RWPE2 (cell line): ENCODE results near the gene DPYSL4.

ENCODE experiments used
- ATAC-seq: fragments of 200-7000 bp; cut with Tn5 transposase; 3 replicates; pipeline ENCODE4 v1.9.1; 2021; ENCODE audit warnings: low read depth
- DNase-seq: peaks from one replicate; pipeline ENCODE4 v3.0.0-alpha.2; 2020; ENCODE audit warnings: low spot score
- H3K27ac ChIP-seq: fragments of 450-650 bp; 2 replicates; pipeline ENCODE4 v1.5.1; 2017; ENCODE audit warnings: mild to moderate bottlenecking; ENCODE audit not compliant: poor library complexity, severe bottlenecking
- H3K27me3 ChIP-seq: fragments of 250-450 bp; sonication (Bioruptor Pico); 2 replicates; pipeline ENCODE4 v1.5.1; 2021; ENCODE audit warnings: mild to moderate bottlenecking, moderate library complexity; ENCODE audit not compliant: insufficient read depth, poor library complexity, severe bottlenecking
- H3K36me3 ChIP-seq: fragments of 250-450 bp; sonication (Bioruptor Pico); 2 replicates; pipeline ENCODE4 v1.5.1; 2020; ENCODE audit warnings: low read depth, mild to moderate bottlenecking, moderate library complexity
- H3K4me1 ChIP-seq: fragments of 250-450 bp; sonication (Bioruptor Pico); 2 replicates; pipeline ENCODE4 v1.5.1; 2021; ENCODE audit warnings: mild to moderate bottlenecking, moderate library complexity; ENCODE audit not compliant: insufficient read depth, poor library complexity, severe bottlenecking
- H3K4me3 ChIP-seq: fragments of 250-450 bp; sonication (Bioruptor Pico); 2 replicates; pipeline ENCODE4 v1.5.1; 2021; ENCODE audit warnings: mild to moderate bottlenecking, moderate library complexity; ENCODE audit not compliant: severe bottlenecking
- H3K9me3 ChIP-seq: fragments of 250-450 bp; sonication (Bioruptor Pico); 2 replicates; pipeline ENCODE4 v1.5.1; 2021; ENCODE audit warnings: mild to moderate bottlenecking, moderate library complexity; ENCODE audit not compliant: severe bottlenecking
- TF ChIP-seq, protein P1 (sequence below): fragments of 450-650 bp; IDR thresholded peaks from one replicate; pipeline ENCODE4 v1.5.1; 2017; ENCODE audit warnings: mild to moderate bottlenecking, moderate library complexity; ENCODE audit not compliant: poor library complexity, severe bottlenecking

DPYSL4 gene

DNA sequence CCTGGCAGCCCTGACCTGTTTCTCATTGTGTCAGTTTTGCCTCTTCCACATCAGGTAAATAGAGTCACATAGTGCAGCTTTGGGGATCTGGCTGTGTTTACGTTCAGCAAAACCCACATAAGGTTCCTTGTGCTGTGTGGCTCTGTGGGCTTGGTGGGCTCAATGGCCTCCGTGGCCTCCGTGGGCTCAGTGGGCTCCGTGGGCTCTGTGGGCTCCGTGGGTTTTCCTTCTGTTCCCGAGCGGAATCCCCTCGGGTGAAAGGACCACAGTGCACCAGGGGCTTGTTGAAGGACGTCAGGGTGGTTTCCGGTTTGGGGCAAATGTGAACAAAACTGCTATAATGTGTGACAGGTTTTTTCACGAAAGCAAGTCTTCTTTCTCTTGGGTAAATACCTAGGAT lies 12.5 kb upstream of the DPYSL4 start:
- ATAC-seq: no peak
- no peak overlapping the region for H3K27ac ChIP-seq
- TF ChIP-seq, protein P1, sequence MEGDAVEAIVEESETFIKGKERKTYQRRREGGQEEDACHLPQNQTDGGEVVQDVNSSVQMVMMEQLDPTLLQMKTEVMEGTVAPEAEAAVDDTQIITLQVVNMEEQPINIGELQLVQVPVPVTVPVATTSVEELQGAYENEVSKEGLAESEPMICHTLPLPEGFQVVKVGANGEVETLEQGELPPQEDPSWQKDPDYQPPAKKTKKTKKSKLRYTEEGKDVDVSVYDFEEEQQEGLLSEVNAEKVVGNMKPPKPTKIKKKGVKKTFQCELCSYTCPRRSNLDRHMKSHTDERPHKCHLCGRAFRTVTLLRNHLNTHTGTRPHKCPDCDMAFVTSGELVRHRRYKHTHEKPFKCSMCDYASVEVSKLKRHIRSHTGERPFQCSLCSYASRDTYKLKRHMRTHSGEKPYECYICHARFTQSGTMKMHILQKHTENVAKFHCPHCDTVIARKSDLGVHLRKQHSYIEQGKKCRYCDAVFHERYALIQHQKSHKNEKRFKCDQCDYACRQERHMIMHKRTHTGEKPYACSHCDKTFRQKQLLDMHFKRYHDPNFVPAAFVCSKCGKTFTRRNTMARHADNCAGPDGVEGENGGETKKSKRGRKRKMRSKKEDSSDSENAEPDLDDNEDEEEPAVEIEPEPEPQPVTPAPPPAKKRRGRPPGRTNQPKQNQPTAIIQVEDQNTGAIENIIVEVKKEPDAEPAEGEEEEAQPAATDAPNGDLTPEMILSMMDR: no peak
- H3K4me3 ChIP-seq: no peak overlapping the region
- no peaks in the 10 kb centered on the region for H3K36me3 ChIP-seq
- no peaks in the 10 kb centered on the region for H3K4me1 ChIP-seq
- peaks cover 6% of the 10 kb centered on the region for H3K27me3 ChIP-seq
- DNase-seq: no peak
- H3K9me3 ChIP-seq: no peaks in the 10 kb centered on the region

DNA sequence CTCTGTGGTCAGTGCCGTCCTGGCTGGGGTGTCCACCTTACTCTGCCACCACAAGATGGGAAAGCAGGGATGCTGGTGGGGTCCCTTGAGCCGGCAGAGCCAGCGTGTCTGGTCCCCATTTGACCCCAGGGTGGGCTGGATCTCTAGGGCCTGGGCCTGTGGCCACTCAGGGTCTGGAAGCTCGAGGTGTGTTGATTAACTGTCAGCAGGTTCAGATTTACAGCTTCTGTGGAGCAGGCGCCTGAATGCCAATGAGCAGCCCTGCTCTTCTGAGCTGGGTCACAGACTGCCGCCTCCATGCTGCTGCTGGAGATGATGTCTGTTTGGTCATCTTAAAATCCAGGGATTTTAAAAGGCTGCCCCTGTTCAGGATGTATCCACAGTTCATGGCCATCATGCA lies 11.3 kb upstream of the DPYSL4 start:
- TF ChIP-seq, protein P1: no peak
- no peaks in the 10 kb centered on the region for H3K36me3 ChIP-seq
- H3K27me3 ChIP-seq: peaks cover 6% of the 10 kb centered on the region
- H3K4me3 ChIP-seq: no peak overlapping the region
- ATAC-seq: no peak
- H3K4me1 ChIP-seq: no peaks in the 10 kb centered on the region
- DNase-seq: no peak
- no peaks in the 10 kb centered on the region for H3K9me3 ChIP-seq
- H3K27ac ChIP-seq: no peak overlapping the region

DNA sequence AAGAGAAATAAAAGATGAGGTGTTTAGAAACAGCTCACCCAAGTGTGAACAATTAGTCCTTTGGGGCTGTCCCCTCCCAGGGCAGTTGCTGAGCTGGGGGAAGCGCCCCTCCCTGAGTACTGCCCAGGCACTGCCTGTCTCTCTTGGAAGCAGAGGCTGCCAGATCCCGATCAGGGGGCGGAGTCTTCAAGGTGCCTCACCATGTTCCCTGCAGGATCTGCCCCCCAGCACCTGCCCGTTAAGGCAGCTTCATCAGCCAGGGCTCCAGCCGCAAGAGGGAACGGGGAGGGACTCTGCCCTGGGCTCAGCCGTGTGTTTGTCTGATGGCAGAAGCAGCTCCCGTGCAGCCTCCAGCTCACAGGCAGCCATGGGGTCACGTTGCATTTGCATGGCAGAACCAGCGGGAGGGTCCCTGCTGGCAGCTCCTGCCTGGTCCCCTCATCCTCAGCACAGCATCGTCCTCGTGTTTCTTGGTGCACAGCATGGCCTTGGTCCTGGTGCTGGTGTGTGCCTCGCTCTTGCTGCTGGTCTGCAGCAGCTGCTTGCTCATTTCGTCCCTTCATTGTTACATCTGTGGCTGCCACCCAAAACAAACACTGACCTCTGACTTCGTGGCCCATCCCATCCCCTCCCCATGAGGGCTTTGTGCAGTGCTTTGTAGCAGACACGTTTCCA lies 10.7 kb upstream of the DPYSL4 start:
- Histone ChIP-seq H3K27me3 (peaks cover 6% of the 10 kb centered on the region), H3K27ac (no peak overlapping the region), H3K36me3 (no peaks in the 10 kb centered on the region), H3K4me1 (no peaks in the 10 kb centered on the region), H3K4me3 (no peak overlapping the region), H3K9me3 (no peaks in the 10 kb centered on the region)
- DNase-seq: no peak
- TF ChIP-seq, protein P1: no peak
- ATAC-seq: peak; percentile 23; the same call in 1 of the 3 replicates

DNA sequence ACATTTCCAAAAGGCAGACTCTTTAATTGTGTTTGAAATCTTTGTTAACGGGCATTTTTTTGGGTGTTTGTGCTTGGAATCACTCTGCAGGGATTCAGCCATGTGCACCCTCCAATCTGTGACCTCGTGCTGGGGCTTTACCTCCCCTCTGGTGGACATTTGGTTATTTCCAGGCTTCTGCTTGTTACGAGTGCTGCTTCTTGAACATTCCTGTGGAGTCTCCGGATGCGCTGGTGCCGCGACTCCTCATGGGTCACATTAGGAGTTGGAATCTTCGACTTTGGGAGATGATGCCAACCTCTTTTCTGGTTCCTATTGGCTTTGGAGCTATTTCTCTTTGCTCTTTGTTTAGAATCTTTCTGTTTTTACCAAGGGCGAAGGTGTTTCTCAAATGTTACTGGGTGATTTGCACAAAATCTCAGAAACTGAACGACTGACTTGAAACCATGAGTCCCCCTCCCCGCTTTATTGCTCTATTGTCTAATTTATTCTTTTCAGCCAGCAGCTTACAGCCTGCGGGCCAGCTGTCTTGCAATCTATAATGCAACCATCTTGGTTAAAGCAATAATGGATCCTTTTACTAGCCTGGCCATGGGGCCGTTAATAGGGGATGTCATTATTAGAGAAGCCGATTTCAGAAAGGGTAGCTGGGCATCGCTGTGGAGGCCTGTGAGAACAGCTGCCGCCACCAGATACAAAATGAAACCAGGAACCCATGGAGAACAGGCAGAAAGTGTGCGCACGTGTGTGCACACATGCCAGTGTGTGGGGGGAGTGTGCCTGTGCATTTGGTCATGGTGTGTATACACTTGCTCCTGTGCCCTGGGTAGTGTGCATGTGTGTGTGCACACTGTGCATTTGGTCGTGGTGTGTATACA lies 9.9 kb upstream of the DPYSL4 start:
- Histone ChIP-seq H3K4me3 (no peak overlapping the region), H3K4me1 (no peaks in the 10 kb centered on the region), H3K36me3 (no peaks in the 10 kb centered on the region), H3K27ac (no peak overlapping the region), H3K9me3 (no peaks in the 10 kb centered on the region), H3K27me3 (peaks cover 6% of the 10 kb centered on the region)
- TF ChIP-seq, protein P1: no peak
- DNase-seq (no peak), ATAC-seq (no peak)

DNA sequence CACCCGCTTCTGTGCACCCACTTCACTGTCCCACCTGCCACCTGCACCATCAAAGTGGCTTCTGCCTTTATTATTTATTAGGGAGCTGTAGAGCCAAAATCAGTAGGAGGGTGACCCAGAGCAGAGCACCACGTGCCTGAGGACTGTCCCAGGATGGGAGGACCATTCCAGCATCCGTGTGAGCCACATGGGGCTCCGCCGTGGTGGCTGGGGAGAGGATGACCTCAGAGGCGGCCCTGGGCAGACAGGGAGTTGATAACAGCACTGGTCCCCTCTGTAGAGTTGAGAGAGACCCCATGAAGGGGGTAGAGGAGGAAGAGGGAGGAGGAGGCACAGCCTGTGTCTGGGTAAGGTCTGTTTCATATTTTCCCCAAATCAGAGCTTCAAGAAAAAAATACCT lies 8.7 kb upstream of the DPYSL4 start:
- TF ChIP-seq, protein P1: no peak
- ATAC-seq: no peak
- H3K27me3 ChIP-seq: peaks cover 11% of the 10 kb centered on the region

More for the DNA sequence above, 8.7 kb upstream of the DPYSL4 start:
- Histone ChIP-seq H3K9me3 (no peaks in the 10 kb centered on the region), H3K4me3 (no peak overlapping the region), H3K27ac (no peak overlapping the region), H3K4me1 (no peaks in the 10 kb centered on the region), H3K36me3 (no peaks in the 10 kb centered on the region)
- DNase-seq: no peak
